NCI-H1417 (cell line): ENCODE measurements around the gene TNS3.

Experiments
- DNase-seq, 3 experiments: peaks; one replicate each; lab custom pipeline; 2025; lab: John Stamatoyannopoulos, UW

TNS3 gene

DNA sequence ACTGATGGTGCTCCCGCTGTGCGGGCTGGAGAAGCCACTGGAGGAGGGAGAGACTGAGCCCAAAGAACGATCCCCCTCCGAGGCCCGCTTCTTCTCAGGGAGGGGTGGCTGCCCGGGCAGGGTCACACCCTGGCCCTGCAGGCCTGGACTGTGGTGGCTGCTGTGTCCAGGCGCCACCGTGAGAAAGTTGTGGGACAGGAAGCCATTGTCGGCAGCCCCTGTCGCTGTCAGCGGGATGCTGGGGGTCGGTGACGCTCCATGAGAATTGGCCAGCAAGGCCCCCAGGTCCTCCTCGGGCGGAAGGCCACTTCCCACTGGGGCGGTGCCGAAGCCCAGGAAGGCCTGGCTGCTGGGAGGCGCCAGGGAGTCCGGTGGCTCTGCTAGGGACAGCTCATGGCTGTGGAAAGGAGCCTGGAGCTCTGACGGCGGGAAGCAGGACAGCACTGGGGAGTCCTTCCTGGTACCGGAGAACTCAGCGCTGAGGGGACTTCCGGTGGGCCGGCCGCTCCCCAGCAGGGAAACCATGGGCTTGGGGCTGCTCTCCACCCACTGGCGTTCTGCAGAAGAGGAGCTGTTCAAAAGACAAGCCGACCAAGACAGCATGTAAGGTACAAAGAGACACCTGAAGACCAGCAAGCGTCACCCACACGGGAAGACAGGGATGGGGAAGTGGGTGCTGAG is 278.8 kb downstream of the TNS3 start:
- no peak for DNase-seq

DNA sequence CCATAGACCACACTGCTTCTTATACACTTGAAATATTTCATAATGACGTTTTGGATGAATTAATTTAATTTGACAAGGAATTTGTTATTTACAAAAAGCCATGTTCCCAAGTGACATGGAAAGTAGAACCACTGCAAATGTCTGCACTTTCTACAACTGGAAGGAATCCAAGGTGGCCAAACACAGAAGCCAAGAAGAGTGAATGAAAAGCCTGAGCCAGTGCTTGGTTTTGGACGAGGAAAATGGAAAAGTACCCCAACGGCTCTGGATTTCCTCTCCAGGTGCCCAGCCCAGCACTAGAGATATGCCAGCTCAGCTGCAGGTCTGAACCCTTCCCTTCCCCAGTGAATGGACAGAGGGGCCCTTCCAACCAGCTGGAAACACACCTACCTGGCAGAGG is 279.4 kb downstream of the TNS3 start:
- no peak for DNase-seq

DNA sequence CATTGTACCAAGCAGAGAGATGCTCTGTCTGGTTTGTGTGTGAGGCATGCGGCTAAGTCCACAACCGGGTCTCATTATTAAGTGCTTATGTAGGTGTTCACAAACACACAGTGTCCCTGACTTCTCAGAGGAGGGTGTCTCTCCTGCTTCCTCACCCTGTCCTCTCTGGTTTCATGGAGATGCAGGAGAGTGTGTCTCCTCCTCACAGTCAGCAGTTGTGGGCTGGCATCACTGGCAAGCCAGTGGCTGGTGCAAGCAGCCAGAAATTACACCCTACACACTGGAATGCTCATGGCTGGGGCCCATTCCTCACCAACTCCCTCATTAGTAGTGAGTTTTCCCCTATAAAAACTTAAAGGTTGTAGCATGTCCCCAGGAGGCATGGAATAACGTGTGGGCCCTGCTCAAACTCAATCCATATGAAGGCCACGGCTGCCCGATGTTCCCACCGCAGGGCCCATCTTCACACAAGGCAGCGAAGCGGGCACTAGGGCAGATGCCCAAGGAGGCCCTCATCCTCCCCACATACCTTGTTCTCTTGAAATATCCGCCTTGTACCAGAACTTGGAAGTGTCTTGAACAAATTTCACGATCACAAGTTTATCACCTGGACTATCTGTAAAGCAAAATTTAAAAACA is 280.1 kb downstream of the TNS3 start:
- no peak for DNase-seq

DNA sequence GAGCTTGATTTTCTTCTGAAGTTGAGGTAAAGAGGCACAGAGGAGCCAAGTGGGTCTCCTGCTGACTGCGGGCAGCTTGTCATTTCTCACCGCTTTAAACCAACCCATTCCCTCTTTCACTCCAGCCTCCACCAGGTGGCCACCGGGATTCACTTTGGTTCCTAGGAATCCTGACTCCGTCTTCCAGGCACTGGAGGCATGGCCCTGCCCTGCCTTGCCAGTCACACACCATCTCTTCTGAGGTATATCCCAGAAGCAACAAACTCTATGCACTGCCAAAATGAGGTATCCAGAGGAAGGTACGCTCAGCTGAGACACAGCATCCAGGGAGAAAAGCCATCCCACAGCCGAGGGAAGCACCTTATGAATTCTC is 280.8 kb downstream of the TNS3 start:
- no peak for DNase-seq

DNA sequence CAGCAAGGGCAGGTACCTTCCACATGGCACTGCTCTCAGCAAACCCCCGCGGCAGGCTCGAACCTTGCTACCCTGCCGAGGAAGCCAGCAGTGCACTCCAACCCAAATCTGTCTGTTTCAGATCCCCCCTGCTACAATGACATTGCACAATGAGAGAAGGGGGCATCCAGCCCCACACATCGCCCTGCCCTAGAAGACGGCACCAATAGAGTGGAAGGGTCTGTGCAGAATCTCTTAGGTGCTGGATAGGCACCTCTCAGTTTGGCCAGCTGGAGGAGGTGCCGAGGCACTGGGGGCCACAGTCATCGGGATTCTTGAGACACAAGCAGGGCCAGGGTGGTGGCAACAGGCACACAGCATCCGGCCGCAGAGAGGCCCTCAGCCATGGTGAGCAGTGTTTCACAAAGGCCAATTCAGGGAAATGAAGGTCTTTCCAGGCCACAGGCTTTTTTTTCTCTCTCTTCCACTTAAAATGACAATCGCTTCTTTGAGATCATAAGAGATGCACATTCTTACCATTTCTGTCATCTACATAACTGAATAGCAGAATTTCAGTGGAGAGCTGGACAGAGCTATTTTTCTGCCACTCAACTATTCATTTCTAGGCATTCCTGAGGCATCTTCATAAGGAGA is 281.3 kb downstream of the TNS3 start:
- DNase-seq, result no peak

DNA sequence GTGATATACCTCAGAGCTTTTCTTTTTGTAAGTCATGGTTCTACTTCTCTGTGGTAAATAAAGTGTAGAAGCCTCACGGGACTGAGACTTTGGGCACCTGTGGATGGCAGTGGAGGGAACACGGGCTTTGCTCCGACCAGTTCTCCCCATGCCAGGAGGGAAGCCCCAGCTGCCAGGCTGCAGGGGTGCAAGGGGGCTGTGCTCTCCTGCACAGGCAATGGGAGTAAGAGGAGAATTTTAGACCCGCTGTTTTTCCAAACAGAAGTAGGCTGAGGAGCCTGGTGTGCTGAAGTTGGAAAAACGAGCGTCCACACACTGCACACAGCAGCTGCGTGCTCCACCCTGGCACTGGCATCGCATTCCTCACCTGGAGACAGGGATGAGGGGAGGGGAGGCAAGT is 282.4 kb downstream of the TNS3 start:
- DNase-seq, result no peak

DNA sequence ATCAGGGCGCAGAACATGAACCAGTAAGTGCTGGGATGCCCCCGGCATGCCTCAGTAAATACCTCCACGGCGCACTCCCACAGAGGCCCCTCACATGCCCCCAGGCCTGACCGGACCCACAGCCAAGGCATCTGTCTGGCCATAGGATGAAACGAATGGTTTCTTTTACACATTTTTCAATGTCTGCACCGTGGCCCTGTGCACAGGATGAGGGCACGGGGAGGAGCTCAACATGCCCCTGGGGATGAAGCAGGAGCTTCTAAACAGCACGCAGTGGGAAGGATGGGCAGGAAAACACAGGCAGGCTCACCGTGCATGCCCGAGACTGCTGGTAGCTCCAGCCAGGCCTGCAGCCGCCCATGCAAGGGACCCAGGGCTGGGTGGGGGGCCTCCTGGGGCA is 283.3 kb downstream of the TNS3 start:
- no peak for DNase-seq

DNA sequence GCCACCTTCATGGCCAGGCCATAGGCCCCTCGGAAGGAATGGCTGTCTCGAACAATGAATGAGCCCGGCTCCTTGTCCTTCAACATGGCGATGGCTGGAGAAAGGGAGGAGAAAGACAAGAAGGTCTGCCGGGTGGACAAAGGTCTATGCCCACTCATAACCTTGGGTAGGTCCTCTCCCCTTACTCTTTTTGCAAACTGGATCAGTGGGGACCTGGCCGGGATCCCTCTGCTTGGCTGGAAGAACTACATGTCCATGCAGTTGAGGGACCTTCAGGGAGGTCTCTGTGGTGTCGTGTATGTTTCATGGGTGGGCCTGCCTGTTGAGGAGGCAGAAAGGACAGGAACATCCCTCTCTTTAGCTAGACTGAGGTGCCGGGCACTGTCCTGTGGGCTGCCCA is 284.8 kb downstream of the TNS3 start:
- no peak for DNase-seq

DNA sequence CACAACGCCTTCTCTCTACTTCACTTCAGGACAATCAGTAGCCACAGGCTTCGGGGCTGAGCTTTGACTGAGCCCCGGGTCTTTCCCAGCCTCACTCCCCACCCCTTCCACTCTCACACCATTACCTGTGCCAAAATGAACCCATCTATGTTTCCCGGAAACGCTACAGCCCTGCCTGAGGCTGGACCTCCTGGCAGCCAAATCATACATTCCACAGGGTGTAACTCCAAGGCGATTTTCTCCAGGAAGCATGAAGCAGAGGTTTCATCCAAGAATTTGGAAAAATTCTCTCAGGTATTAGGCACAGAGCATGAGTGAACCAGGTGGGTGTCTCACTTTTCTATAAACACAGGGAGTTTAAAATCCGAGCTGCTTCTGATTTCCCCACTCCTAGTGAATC is 286.3 kb downstream of the TNS3 start:
- DNase-seq, result no peak

DNA sequence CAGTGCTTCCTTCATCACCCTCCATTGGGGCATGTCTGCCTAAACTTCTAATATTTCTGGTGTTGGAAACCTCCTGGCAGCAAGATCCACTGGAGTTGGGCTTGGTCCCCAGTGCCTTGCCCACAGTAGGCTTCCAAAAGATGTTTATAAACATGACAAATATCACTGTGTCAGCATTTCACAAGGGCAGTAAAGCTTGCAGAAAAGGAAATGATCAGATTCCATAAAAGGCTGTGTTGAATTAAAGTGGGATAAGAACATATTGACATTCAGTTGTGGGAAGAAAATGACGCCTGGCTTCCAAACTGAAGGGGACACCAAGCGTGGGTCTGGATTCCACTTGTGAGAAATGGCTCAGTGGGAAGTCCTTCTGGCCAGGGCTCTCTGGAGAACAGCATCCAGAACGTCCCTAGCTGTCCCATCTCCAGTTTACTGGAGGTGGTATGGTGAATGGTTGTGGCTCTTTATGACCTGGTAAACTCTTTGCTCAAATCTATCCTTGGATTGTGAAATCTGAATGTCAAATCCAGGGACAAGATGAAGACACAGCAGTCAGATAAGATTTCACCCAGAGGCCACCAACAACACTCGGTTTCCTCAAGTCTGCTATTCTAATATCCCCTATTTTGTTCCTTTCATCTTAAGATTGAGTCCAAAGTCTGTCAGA is 287.2 kb downstream of the TNS3 start:
- no peak for DNase-seq

DNA sequence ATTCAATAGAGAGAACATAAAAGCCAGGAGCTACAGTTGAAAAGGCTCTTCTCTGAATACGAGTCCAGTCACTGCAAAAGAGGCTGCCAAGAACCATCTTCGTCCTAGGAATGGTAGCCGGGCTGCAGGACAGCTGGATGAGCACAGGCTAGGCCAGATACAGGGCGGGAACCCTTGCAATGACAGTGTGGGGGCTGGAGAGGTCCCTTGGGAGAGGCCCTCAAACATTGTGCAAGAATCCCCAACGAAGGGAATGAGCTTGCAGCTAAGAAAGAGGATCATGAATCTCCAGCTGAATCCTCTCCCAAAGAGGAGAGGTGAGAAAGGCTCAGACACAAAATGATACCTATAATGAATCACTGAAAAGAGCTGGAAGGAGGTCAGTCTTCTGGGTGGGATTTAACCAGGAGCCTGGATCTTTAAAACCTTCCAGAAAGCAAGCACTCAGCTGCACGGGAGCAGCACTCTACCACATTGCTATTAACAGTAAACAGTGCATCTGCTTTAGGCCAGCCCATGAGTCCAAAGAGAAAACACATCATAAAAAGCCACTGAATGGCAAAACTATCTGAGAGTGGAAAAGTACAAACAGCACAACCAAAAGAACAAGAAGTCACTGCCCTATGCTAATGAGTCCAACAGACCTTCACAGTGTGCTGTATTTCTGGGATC is 287.9 kb downstream of the TNS3 start:
- no peak for DNase-seq

DNA sequence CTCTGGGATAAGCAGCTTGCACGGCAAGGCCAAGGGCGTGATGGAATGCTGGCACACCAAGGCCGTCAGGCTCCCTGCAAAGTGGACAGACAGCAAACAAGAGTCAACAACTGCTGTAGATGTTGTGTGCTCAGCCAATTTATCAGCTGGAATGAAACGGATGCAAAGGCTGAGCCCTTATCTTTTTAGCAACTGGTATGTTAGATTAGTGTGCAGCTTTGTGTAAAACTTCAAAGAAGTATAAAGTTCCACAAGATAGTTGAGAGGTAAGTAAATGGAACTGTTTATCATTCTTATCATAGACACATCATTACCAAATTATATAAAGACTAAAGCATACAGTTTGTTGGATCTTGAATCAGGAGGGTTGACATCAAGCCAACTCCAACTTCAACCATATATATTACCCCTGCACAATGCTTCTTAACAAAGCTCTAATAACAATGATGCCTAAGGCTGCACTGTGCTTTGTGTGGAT is 289.0 kb downstream of the TNS3 start:
- DNase-seq, result no peak

DNA sequence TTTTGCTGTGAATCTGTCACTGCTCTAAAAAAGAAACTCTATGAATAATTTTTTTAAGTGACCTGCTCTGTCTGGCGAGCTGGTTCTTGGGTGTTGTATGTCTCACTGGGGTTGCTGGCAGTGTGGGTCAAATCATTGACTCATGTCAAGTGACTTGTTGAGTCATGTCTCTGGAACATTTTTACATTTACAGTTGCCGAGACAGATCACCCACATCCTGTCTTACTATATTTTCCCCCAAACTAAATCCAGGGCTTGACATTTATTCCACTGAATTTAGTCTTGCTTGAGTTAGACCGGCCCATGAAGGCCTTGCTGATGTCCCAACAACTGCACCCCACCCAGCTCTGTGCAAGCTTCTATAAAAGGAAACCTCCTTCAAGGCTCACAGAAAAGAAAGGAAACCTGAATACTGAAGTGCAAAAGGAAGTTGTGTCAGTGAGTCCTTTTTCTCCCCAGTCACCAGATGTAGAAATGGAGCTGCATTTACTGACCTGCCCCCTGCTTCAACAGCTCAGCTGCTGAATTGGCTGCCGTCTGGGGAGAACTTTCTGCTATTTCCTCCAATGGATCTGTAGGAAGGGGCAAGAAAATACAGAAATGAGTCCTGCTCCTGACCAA is 290.3 kb downstream of the TNS3 start:
- no peak for DNase-seq

DNA sequence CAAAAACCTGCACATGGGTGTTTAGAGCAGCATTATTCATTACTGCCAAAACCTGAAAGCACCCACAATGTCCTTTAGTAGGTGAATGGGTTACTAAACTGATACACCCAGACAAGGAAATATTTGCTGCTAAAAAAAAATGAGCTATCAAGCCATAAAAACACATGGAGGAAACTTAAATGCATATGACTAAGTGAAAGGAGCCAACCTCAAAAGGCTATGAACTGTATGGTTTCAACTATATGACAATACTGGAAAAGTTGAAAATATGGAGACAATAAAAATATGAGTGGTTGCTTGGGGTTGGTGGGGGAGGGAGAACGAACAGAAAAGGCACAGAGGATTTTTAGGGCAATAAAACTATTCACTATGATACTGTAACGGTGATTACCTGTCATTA is 291.0 kb downstream of the TNS3 start:
- DNase-seq, result no peak

DNA sequence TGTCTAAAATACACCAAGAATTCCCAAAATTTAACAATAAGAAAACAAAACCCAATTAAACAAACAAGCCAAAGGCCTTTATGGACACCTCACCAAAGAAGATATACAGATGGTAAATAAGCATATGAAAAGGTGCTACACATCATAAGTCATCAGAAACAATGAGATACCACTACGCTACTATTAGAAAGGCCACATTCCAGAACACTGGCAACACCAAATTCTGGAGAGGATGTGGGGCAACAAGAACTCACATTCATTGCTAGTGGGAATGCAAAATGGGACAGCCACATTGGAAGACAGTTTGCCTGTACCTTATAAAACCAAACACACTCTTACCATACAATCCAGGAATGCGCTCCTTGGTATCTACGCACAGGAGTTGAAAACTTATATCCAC is 291.4 kb downstream of the TNS3 start:
- no peak for DNase-seq

DNA sequence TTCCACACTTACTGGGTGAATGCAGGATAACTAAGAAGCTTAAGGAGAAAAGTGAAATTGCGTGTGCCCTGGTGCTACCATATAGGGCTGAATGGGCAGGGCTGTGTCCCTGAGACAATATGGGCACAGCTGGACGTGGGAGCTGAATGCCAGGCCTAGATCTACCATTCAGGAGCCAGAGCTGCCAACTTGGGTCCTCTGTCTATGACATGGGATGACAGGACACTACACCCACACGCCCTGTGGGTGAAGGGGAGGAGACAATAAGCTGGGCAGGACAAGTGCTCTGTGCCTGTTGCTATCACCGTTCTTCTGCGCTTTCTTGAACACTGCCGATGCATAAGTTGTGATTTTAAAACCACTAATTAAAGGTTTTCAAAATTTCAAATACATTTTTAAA is 293.9 kb downstream of the TNS3 start:
- no peak for DNase-seq

DNA sequence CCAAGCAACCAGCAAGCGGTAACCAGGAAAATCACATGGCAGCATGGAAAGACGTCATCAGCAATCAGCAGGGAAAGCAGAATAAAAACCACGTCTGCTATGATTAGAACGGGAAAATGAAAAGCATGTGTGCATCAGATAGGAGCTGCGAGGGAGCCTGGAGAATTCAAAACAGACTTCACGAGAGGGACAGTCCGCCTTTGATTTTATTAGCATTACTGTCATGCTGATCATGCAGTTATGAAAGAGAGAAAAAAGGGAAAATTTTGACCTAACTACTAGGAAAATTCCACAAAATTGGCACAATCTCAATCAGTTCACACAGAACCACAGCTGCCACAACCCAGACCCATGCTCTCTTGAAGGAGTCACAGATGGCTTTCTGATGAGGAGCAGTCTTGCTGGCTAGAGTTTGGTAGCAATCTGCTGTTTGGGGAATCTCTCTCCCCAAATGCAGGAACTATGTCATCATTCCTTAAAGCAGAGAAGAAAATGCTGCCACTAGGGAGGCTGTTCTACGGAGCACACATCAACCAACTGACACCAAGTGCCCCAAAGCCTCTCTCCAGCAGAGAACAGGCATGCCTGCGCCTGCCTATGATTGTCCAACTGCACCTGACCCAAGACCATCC is 295.9 kb downstream of the TNS3 start:
- no peak for DNase-seq

DNA sequence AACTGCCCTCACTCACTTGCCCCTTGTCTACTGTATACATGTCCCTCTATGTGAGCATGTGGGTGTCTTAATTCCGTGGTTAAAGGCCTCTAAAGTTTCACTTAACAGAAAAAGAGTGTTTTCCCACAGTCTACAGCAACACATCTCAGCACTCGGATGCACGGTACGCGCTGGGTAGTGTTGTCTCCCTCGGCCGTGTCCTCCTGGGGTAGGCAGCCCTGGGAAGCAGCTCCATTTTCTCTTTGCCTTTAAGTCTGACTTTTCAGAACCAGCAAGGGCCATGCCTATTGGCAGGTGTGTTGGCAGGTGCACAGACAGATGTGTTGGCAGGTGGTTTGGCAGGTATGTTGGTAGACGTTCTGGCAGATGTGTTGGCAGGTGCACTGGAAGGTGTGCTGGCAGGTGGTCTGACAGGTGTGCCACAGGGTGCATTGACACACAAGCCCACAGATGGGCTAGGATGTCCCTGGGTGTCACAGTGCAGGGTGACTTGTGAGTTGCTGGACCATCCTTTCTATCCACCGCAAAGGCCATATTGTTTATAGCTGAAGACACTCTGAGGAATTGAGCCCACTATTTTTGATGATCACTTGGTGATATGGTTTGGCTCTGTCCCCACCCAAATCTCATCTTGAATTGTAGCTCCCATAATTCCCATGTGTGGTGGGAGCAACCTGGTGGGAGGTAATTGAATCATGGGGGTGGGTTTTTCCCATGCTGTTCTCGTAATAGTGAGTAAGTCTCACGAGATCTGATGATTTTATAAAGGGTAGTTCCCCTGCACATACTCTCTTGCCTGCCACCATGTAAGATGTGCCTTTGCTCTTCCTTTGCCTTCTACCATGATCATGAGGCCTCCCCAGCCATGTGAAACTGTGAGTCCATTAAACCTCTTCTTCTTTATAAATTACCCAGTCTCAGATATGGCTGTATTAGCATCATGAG is 296.9 kb downstream of the TNS3 start:
- no peak for DNase-seq

DNA sequence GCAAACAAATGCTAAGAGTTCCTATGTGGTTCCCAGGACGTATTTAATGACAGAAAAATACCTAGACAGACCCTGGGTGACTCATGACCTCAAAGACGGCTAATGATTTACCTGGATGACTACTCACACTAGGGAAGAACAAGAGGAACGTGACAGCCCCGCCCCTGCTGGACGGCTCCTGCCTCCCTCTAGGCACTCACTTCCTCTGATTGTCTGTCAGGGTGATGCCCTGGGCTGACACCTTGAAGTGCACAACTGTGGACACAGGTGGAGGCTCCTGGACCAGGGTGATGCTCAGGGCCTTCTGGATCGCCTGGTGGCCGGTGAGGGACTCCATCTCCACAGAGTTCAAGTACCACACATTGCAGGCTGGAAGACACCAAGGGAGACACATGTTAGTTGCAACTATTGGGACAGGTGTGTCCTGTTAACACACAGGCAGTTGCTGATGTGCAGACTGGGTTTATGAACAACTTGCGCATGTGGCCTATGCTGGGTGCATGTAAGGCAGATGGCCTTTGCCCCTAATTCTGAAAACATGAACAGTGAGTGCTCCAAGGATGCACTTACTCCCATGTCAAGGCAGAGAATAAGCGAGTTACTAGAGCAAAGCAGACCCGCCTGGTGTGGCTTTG is 298.3 kb downstream of the TNS3 start:
- no peak for DNase-seq
